Kidney epithelial cell (primary cell): ENCODE data around the gene CIDEC. TPM values are rescaled to one million over a fixed set of nuclear protein-coding genes. Genes with fewer than 3 reads are reported as not detected.

Experiments used
- DNase-seq: peaks from one replicate; pipeline ENCODE4 v3.0.0-alpha.2; 2010; ENCODE audit warnings: low read depth
- H3K27me3 ChIP-seq: 2 replicates; pipeline ENCODE4 v1.6.0; 2011; ENCODE audit warnings: low read length; ENCODE audit not compliant: control insufficient read depth, insufficient read depth
- H3K36me3 ChIP-seq: 2 replicates; pipeline ENCODE4 v1.5.1; 2011; ENCODE audit warnings: low read length; ENCODE audit not compliant: control insufficient read depth, insufficient read depth
- H3K4me3 ChIP-seq: 2 replicates; pipeline ENCODE4 v1.5.1; 2011; ENCODE audit warnings: low read depth, mild to moderate bottlenecking, control low read depth, low read length
- CTCF ChIP-seq: IDR thresholded peaks from 2 replicates; pipeline ENCODE4 v1.5.1; 2011; ENCODE audit warnings: mild to moderate bottlenecking, moderate library complexity, low read length, control low read depth, inconsistent platforms; ENCODE audit not compliant: insufficient read depth, poor library complexity, severe bottlenecking
- total RNA-seq: library from RNA; depleted of rRNA; stranded (reverse); fragments of >200 nt; gene quantifications from 2 replicates; pipeline ENCODE4 v1.2.3, GENCODE V29; 2015

CIDEC gene
- total RNA-seq, 1 donor from 2014 or later = not detected

- no peak overlapping the region for H3K4me3 ChIP-seq
- H3K27me3 ChIP-seq = no peaks in the 10 kb centered on the region
- no peaks in the 10 kb centered on the region for H3K36me3 ChIP-seq
- no peak for TF ChIP-seq CTCF
- no peak for DNase-seq
These were observed 33.0 kb downstream of the CIDEC start for GRCh38 chr3:9846931-9847488.

- H3K4me3 ChIP-seq = no peak overlapping the region
- no peak for DNase-seq
- no peak for TF ChIP-seq CTCF
- H3K36me3 ChIP-seq = no peaks in the 10 kb centered on the region
- no peaks in the 10 kb centered on the region for H3K27me3 ChIP-seq
These were observed 33.8 kb downstream of the CIDEC start for GRCh38 chr3:9846231-9846630.

GRCh38 chr3:9843715-9844438, 36.2 kb downstream of the CIDEC start, which contains the start of gene RPUSD3:
Gene RPUSD3, minus strand, starts transcription at chr3:9844008. Its CDS starts 18 bp downstream, at chr3:9843990.
- TF ChIP-seq CTCF = no peak
- peak within 1 kb of the TSS; percentile 85 for H3K4me3 ChIP-seq
- H3K27me3 ChIP-seq = no peaks in the 10 kb centered on the region
- peaks cover 5% of the 10 kb centered on the region for H3K36me3 ChIP-seq
- peak; percentile 55 for DNase-seq

- Histone ChIP-seq H3K36me3 (peaks cover 5% of the 10 kb centered on the region), H3K27me3 (no peaks in the 10 kb centered on the region), H3K4me3 (no peak overlapping the region)
- no peak for TF ChIP-seq CTCF
- no peak for DNase-seq
These were observed 39.0 kb downstream of the CIDEC start for GRCh38 chr3:9841015-9841414.

GRCh38 chr3:9838856-9839255, 41.2 kb downstream of the CIDEC start:
- no peak for DNase-seq
- Histone ChIP-seq H3K36me3 (peaks cover 5% of the 10 kb centered on the region), H3K27me3 (no peaks in the 10 kb centered on the region), H3K4me3 (no peak overlapping the region)
- no peak for TF ChIP-seq CTCF
